Activated T-cell treated with anti-CD3 and anti-CD28 coated beads, Interleukin-2, amount 50 U/mL, for 24 hours (primary cell): ENCODE results near the gene CUL4A.
"Not testable (repeated sequence)": the region's sequence is repeated elsewhere in the genome, so short reads cannot be mapped to it uniquely, and the experiment has no call there.

ENCODE experiments used
- DNase-seq: peaks from one replicate; pipeline ENCODE4 v3.0.0-alpha.2; 2020
- H3K27ac Mint-ChIP-seq: 2 replicates; pipeline ENCODE4 v1.8.0; 2020; ENCODE audit warnings: mild to moderate bottlenecking, mixed read lengths
- H3K27me3 Mint-ChIP-seq: 2 replicates; pipeline ENCODE4 v1.8.0; 2020; ENCODE audit warnings: mixed read lengths
- H3K36me3 Mint-ChIP-seq: 2 replicates; pipeline ENCODE4 v1.8.0; 2020; ENCODE audit warnings: low read depth, mixed read lengths
- H3K4me1 Mint-ChIP-seq: 2 replicates; pipeline ENCODE4 v1.8.0; 2020; ENCODE audit warnings: low read depth, mixed read lengths
- H3K4me3 Mint-ChIP-seq: 2 replicates; pipeline ENCODE4 v1.8.0; 2020; ENCODE audit warnings: mild to moderate bottlenecking, moderate library complexity, mixed read lengths
- H3K9me3 Mint-ChIP-seq: 2 replicates; pipeline ENCODE4 v1.8.0; 2020; ENCODE audit warnings: mixed read lengths

The CUL4A gene

DNA sequence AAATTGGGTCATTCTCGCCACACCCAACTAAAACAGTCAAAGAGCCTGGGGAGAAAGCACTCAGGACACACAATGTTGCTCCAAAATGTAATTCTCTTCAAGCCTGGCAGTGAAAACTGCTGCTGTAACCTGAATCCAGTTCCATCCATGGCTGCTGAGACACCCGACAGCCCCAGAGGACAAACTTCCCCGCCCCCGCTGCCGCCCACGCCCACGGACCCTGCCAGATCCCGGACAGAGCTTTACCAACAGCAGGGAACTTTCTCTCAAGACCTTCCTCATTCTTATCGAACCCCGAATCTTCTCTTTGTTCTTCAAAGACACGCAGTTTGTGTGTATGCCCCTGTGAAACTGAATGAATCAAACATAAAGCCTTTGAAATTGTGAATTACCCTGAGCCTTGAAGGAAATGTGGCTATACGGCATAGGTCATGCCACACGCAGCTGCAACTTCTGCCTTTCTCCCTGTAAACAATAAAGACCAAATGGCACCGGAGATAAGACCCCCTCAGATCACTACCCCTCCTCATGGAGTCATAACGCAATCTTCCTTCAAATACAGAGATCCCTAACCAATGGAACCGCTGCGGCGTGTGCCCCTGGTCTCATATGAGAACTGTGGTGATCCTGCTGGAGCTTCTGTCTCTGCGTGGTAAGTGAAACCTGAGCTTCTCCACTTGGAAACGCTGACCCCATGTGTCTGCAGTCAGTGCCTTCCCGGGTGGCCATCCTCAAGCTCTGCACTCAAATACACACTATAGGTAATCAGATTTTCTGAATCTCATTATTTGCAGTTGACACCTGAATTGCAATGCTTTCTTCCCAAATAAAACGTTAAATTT, 82.8 kb downstream of the CUL4A start:
- H3K9me3 Mint-ChIP-seq = no peaks in the 10 kb centered on the region
- peak; percentile 45 for DNase-seq
- H3K4me3 Mint-ChIP-seq = peak overlapping the region; percentile 62
- H3K27ac Mint-ChIP-seq = peak overlapping the region; percentile 30
- H3K27me3 Mint-ChIP-seq = peaks cover 59% of the 10 kb centered on the region
- peaks cover 19% of the 10 kb centered on the region for H3K4me1 Mint-ChIP-seq
- peaks cover 4% of the 10 kb centered on the region for H3K36me3 Mint-ChIP-seq

DNA sequence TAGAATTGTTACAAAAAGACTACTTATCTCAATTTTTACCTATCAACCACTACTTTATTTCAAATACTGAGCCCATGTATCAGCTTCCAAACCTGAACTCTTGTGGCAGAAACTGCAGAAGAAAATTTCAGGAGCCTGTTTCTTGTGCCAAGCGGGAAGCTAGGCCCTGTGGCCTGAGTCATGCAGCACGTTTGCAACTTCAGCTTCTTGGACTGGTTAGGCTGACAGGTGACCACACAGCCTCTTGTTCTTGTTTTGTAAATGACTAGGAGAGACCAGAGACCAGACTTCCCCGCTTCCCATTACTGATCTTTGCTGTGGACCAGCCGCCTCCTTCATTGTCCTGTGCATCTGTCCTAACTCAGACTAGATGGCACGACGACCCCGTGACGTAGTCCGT, 84.3 kb downstream of the CUL4A start:
- Mint-ChIP-seq H3K4me1 (peaks cover 31% of the 10 kb centered on the region), H3K36me3 (peaks cover 9% of the 10 kb centered on the region), H3K4me3 (no peak overlapping the region), H3K9me3 (no peaks in the 10 kb centered on the region), H3K27ac (no peak overlapping the region), H3K27me3 (peaks cover 48% of the 10 kb centered on the region)
- no peak for DNase-seq

DNA sequence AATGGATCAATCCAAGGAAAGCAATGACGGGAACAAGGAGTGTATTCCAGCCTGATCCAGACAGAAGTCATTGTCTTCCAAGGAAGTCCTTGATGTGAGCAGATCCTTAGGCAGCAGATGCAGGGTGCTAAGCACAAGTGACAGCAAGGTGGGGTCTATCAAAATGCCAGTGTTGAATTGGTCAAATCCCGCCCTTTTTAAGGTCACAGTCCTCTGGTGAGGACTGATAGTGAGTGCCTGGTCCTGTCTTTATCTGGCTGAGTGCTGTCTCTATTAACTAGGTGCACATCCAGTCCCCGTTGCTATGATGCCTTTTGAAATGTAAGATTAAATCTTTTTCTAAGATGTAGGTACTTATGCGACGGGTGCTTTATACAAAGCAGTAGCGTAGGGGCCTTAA, 86.4 kb downstream of the CUL4A start:
- H3K4me1 Mint-ChIP-seq = peaks cover 39% of the 10 kb centered on the region
- peaks cover 27% of the 10 kb centered on the region for H3K27me3 Mint-ChIP-seq
- H3K27ac Mint-ChIP-seq = peak overlapping the region; percentile 100
- no peak for DNase-seq
- peak overlapping the region; percentile 94 for H3K4me3 Mint-ChIP-seq
- no peaks in the 10 kb centered on the region for H3K9me3 Mint-ChIP-seq
- peaks cover 12% of the 10 kb centered on the region for H3K36me3 Mint-ChIP-seq

DNA sequence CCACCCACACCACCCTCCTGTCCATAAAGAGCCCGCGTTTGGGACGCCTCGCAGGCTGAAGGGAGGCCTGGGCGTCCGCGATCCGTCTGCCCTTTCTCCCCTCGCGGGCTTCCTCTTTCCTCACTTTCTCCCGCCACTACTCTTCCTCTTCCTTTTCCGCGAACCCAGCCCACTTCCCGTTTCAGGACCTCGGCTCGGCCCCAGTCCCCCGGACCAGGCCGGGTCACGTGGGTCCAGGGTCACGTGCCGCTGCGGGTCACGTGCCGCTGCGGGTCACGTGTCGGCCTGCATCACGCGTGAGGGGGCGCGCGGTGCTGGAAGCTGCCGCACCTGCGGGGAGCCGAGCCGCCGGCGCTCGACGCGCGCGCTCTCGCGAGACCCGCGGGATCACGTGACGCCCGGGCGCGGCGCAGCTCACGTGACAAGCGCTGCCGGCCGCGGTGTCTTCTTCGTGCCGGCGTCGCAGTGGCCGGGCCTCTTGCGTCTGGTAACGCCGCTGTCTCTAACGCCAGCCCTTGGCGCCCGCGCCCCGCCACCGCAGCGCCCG, 87.5 kb downstream of the CUL4A start, which contains the start of gene LAMP1:
LAMP1 (plus strand) TSS at position 417 of the 547 bp plus-strand sequence. CDS start 196 bp downstream, outside the sequence.
- H3K9me3 Mint-ChIP-seq = no peaks in the 10 kb centered on the region
- H3K4me1 Mint-ChIP-seq = peaks cover 37% of the 10 kb centered on the region
- H3K4me3 Mint-ChIP-seq = peak within 1 kb of the TSS; percentile 94
- peaks cover 17% of the 10 kb centered on the region for H3K27me3 Mint-ChIP-seq
- peak within 1 kb of the TSS; percentile 100 for H3K27ac Mint-ChIP-seq
- H3K36me3 Mint-ChIP-seq = peaks cover 18% of the 10 kb centered on the region
- DNase-seq = peak; percentile 100

DNA sequence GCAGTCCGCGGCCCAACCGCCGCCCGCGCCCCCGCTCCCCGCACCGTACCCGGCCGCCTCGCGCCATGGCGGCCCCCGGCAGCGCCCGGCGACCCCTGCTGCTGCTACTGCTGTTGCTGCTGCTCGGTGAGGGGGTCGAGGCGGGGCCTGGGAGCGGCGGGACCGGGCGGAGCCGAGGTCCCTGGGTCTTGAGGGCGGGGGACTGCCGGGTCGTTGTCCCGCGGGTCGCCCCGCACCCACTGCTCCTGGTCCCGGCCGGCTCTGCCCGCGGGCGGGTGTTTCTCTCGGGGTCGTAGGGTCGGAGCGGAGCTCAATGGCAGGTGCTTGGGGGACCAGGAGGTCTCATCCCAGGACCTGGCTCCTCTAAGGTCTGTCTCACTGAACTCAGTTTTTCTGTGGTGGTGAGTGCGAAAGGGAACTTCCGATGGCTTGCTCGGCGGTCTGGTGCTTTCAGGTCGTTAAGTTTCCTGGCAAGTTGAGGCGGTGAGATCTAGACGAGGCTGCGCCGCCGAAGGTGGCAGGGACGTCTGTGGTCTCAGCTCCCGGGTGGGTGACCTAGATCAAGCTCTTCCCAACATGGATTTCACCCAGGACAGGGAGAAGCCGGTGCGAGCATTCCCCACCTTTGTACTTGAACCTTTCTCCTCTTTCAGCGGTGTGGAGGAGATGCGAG, 88.1 kb downstream of the CUL4A start:
- peaks cover 32% of the 10 kb centered on the region for H3K4me1 Mint-ChIP-seq
- H3K9me3 Mint-ChIP-seq = no peaks in the 10 kb centered on the region
- H3K36me3 Mint-ChIP-seq = peaks cover 18% of the 10 kb centered on the region
- H3K4me3 Mint-ChIP-seq = peak overlapping the region; percentile 94
- no peak for DNase-seq
- H3K27me3 Mint-ChIP-seq = peaks cover 11% of the 10 kb centered on the region
- H3K27ac Mint-ChIP-seq = peak overlapping the region; percentile 98

DNA sequence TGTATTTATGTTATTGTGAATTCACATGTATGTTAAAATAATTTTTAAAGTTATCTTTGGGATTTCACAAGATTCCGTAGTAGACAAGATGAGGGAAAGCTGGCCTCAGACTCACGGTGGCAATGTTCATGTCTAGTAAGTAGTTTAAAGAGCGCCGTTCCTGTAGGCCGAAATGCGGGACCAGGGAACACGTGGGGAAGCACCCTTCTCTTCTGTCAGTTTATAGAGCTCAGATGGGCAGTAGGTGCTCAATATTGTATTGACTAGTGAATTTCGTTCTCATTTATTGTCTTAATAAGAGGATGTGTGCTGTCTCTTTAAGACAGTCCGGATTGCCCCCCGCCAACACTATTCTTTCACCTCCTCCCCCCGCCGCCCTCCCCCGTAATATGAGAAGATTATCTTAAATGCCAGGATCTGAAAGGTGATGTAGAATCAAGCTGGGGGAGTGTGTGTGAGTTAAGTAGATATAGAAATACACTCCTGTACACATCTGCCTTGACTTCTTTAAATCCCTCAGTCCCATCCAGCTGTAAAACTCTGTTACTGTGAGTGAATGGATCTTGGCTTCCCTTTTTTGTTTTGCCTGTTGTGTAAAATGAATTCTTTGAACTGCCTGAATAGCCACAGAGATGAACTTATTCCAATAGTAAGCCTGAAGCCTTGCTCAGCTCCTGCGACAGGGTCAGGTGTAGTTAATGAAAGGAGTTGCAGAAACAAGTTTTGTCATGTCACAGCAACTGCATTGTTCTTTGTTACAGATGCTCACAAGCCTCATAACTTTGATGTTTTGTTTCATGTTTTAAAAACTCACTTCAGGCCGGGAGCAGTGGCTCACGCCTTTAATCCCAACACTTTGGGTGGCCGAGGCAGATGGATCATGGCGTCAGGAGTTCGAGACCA, 88.9 kb downstream of the CUL4A start:
- H3K27ac Mint-ChIP-seq = peak overlapping the region; percentile 98
- H3K4me3 Mint-ChIP-seq = peak overlapping the region; percentile 94
- peaks cover 36% of the 10 kb centered on the region for H3K4me1 Mint-ChIP-seq
- no peak for DNase-seq
- peaks cover 26% of the 10 kb centered on the region for H3K36me3 Mint-ChIP-seq
- peaks cover 7% of the 10 kb centered on the region for H3K27me3 Mint-ChIP-seq
- H3K9me3 Mint-ChIP-seq = no peaks in the 10 kb centered on the region

DNA sequence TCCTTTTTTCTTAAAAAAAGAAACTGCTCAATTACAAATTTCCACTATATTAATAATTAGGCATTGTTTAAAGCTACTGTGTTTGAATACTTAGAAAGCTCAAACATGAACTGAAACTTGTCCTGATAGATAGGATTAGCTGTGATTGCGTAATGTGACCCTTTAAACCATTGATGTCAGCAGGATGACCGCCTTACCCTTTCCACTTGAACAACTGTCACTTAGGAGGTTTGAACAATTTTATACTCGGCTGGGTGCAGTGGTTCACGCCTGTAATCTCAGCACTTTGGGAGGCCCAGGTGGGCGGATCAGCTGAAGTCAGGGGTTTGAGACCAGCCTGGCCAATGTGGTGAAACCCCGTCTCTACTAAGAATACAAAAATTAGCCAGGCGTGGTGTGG, 90.5 kb downstream of the CUL4A start:
- Mint-ChIP-seq H3K4me3 (no peak overlapping the region), H3K4me1 (peaks cover 44% of the 10 kb centered on the region), H3K36me3 (peaks cover 30% of the 10 kb centered on the region), H3K27me3 (peaks cover 2% of the 10 kb centered on the region), H3K9me3 (no peaks in the 10 kb centered on the region), H3K27ac (peak overlapping the region; percentile 18)
- DNase-seq = no peak

DNA sequence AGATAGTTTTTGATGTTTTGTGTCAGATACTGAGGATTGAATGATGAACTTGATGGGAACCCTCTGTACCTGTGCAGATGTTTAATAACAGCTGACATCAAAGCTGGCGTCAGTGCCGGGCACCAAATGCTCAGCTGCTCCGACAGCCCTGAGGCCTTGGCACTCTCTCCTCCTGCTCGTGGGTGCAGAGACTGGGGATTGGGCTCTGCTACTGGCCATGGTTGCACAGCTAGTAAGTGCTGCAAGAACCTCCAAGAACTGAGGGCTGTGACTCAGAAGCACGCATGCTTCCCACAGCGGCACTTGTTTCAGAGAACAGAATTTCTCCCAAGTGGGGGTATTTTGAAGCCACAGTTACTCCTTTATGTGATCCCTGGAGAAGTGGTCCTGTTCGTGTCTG, 93.6 kb downstream of the CUL4A start:
- DNase-seq = no peak
- Mint-ChIP-seq H3K27ac (no peak overlapping the region), H3K4me3 (no peak overlapping the region), H3K36me3 (peaks cover 41% of the 10 kb centered on the region), H3K4me1 (peaks cover 46% of the 10 kb centered on the region), H3K9me3 (no peaks in the 10 kb centered on the region), H3K27me3 (no peaks in the 10 kb centered on the region)

DNA sequence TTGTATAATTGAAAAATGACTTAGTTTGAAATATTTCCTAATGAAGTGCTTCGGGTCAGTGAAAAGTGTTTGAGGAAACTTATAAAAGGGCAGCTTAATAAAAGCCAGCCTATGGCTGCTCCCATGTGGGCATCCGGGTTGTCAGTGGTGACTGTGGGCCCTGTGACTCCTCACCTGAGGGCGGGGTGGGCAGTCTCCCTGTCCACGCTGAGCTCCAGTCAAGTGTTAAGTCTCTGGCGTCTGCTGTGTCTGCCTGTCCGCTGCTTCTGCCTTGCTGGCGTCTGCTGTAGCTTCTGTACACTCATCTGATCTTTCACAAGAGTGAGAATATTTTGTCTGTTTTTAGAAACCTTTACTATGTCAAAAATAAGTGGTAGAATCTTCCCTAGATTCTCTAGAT, 94.7 kb downstream of the CUL4A start:
- peaks cover 36% of the 10 kb centered on the region for H3K4me1 Mint-ChIP-seq
- H3K27me3 Mint-ChIP-seq = no peaks in the 10 kb centered on the region
- peaks cover 39% of the 10 kb centered on the region for H3K36me3 Mint-ChIP-seq
- no peaks in the 10 kb centered on the region for H3K9me3 Mint-ChIP-seq
- H3K4me3 Mint-ChIP-seq = no peak overlapping the region
- H3K27ac Mint-ChIP-seq = peak overlapping the region; percentile 5
- no peak for DNase-seq

DNA sequence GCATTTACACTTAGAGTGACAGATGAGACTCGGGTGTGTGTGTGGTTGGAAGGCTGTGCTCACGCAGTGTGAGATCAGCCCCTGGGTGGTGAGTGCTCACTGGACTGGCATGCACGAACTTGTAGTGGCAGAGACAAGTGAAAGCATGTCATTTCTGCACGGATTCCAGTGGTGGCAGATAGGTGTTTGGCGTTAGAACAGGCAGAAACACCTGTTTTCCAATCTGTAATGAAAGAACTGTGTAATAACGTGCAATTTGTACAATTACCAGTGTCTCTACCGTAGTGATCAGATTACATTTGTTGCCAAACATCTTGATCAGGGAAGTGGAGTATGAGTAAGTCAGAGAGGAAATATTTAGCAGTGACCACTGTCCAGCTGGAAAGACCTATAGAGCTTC, 95.8 kb downstream of the CUL4A start:
- DNase-seq = no peak
- Mint-ChIP-seq H3K9me3 (no peaks in the 10 kb centered on the region), H3K27me3 (no peaks in the 10 kb centered on the region), H3K27ac (peak overlapping the region; percentile 63), H3K4me1 (peaks cover 33% of the 10 kb centered on the region), H3K4me3 (no peak overlapping the region), H3K36me3 (peaks cover 45% of the 10 kb centered on the region)

DNA sequence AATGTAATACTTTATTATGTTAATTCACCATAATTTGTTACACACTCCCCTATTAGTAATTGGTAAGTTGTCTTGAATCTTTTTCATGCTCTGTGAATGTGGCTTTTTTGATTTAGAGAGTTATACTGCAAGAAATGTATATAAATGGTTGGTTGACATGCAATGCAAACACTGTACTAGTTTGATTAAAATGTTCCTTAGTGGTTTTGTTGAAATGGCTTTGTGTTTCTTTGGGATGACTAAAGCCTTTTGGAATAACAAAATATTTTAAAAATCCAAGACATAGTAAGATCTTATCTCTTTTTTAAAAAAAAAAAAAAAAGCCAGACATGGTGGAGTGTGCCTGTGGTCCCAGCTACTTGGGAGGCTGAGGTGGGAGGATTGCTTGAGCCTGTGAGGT, 98.1 kb downstream of the CUL4A start:
- Mint-ChIP-seq H3K9me3 (no peaks in the 10 kb centered on the region), H3K4me1 (peaks cover 28% of the 10 kb centered on the region), H3K36me3 (peaks cover 61% of the 10 kb centered on the region), H3K4me3 (no peak overlapping the region), H3K27me3 (no peaks in the 10 kb centered on the region), H3K27ac (no peak overlapping the region)
- DNase-seq = no peak

DNA sequence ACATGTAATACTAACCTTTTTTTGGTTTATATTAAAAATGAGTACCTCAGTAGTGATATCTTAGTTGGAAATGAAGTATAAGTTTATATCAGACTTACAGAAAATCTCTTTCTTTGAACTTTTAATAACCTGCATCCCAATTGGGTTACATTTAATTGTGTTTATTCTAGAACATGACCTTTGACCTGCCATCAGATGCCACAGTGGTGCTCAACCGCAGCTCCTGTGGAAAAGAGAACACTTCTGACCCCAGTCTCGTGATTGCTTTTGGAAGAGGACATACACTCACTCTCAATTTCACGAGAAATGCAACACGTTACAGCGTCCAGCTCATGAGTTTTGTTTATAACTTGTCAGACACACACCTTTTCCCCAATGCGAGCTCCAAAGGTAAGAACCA, 100.1 kb downstream of the CUL4A start:
- Mint-ChIP-seq H3K9me3 (no peaks in the 10 kb centered on the region), H3K4me1 (peaks cover 14% of the 10 kb centered on the region), H3K27ac (no peak overlapping the region), H3K4me3 (no peak overlapping the region), H3K27me3 (no peaks in the 10 kb centered on the region), H3K36me3 (peaks cover 58% of the 10 kb centered on the region)
- no peak for DNase-seq

DNA sequence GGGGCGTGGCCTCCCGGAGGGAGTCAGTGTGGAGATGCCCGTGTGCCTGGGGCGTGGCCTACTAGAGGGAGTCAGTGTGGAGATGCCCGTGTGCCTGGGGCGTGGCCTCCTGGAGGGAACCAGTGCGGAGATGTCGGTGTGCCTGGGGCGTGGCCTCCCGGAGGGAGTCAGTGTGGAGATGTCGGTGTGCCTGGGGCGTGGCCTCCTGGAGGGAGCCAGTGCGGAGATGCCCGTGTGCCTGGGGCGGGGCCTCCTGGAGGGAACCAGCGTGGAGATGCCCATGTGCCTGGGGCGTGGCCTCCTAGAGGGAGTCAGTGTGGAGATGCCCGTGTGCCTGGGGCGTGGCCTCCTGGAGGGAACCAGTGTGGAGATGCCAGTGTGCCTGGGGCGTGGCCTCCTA, 104.7 kb downstream of the CUL4A start:
- not testable (repeated sequence) for H3K27ac Mint-ChIP-seq, H3K4me3 Mint-ChIP-seq, H3K9me3 Mint-ChIP-seq, H3K4me1 Mint-ChIP-seq, DNase-seq, H3K27me3 Mint-ChIP-seq
- H3K36me3 Mint-ChIP-seq = peaks cover 67% of the 10 kb centered on the region

DNA sequence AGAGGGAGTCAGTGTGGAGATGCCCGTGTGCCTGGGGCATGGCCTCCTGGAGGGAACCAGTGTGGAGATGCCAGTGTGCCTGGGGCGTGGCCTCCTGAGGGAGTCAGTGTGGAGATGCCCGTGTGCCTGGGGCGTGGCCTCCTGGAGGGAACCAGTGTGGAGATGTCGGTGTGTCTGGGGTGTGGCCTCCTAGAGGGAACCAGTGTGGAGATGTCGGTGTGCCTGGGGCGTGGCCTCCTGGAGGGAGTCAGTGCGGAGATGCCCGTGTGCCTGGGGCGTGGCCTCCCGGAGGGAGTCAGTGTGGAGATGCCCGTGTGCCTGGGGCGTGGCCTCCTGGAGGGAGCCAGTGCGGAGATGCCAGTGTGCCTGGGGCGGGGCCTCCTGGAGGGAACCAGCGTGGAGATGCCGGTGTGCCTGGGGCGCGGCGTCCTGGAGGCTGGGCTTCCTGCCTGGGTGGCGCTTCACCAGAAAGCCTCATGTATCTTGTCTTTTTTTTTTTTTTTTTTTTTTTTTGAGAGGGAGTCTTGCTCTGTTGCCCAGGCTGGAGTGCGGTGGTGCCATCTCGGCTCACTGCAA, 105.6 kb downstream of the CUL4A start:
- Mint-ChIP-seq H3K27ac (peak overlapping the region; percentile 40), H3K36me3 (peaks cover 69% of the 10 kb centered on the region)
- not testable (repeated sequence) for H3K27me3 Mint-ChIP-seq, DNase-seq, H3K4me1 Mint-ChIP-seq, H3K9me3 Mint-ChIP-seq, H3K4me3 Mint-ChIP-seq
